ENCODE measurements around the gene PRKCE.
"Not testable (repeated sequence)": the region's sequence is repeated elsewhere in the genome, so short reads cannot be mapped to it uniquely, and the experiment has no call there.

PRKCE gene

DNA sequence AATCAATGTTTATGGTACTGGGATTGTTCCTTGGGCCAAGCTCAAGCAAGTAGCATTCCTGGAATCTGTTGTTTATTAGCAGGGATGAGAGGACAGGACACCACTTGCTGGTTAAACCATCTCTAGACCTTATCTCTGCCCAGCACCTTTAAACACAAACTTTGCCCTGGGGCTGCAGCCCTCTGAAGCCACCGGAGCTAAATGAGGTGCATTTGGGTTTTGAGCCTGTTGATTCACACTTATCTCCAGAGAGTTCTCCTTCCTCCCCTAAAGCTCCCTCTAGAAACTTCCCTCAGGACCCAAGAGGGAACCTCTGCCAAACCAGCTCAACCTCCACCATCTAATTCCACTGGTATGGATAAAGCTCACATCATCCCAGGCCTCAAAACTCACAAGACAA is 551.0 kb downstream of the PRKCE start:
- DNase-seq (ENCODE audit: low read depth in 2 of 3, low spot score in 1 of 3), result no peak

DNA sequence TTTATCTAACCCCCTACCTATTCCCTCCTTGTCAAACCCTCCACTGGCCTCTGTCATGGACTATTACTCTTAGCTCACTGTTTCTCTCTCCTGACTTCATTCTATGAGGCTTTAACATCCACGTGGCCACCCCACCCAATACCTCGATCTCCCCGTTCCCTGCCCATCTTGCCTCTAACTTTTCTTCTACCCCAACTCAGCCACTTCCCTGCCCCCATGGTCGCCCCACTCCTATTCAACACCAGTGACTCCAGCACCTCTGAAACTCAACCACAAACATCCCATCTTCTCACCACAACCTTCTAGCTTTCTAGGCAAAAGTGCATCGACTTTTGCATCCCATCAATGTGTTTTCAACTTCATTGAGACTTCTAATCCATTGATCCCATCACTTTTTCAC is 551.5 kb downstream of the PRKCE start:
- no peak for DNase-seq (ENCODE audit: low read depth in 2 of 3, low spot score in 1 of 3)

DNA sequence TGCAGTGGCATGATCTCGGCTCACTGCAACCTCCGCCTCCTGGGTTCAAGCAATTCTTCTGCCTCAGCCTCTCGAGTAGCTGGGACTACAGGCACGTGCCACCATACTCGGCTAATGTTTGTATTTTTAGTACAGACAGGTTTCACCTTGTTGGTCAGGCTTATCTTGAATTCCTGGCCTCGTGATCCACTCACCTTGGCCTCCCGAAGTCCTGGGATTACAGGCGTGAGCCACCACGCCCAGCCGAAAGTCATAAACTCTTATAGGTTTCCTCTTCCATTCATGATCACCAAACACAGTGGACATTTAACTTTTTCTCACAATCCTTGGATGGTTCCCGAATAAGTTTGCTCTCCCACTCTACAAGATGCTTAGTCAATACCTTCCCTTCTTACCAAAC is 552.2 kb downstream of the PRKCE start:
- DNase-seq (ENCODE audit: low read depth in 2 of 3, low spot score in 1 of 3), result not testable (repeated sequence)

DNA sequence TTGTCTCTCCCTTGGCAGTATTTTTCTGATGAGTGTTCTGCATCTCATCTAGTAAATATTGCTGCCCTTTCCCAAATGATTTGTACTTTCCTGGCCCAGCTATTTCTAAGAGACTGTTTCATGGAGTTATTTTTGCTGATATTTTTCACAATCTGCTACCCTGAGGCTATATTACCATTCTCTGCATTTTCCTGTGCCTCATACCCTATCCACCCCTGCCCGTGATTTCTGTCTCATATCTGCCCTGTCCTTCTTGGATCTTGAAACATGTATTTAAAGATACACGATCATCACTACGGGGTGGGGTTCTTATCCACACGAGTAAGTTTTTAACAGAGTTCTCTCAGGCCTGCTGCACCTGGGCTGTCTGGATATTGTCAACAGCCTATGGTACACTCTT is 556.1 kb downstream of the PRKCE start:
- no peak for DNase-seq (ENCODE audit: low read depth in 2 of 3, low spot score in 1 of 3)

DNA sequence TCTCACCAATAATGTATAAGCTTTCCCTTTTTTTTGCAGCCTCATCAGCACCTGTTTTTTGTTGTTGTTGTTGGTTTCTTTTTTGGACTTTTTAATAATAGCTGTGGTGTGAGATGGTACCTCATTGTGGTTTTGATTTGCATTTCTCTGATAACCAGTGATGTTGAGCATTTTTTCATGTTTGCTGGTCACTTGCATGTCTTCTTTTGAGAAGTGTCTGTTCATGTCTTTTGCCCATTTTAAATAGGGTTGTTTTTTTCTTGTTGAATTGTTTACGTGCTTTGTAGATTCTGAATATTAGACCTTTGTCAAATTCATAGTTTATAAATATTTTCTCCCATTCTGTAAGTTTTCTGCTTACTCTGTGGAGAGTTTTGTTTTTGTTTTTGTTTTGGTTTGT is 557.3 kb downstream of the PRKCE start:
- DNase-seq (ENCODE audit: low read depth in 2 of 3, low spot score in 1 of 3), result no peak

DNA sequence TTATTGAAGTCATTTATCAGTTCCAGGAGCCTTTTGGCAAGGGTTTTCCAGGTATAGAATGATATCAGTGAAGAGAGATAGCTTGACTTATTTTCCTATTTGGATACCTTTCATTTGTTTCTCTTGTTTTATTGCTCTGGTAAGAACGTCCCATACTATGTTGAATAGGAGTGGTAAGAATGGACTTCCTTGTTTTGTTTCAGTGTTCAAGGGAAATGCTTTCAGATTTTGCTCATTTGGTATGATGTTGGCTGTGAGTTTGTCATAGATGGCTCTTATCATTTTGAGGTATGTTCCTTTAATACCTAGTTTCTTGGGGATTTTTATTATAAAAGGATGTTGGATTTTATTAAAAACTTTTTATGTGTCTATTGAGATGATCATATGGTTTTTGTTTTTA is 558.6 kb downstream of the PRKCE start:
- no peak for DNase-seq (ENCODE audit: low read depth in 2 of 3, low spot score in 1 of 3)

DNA sequence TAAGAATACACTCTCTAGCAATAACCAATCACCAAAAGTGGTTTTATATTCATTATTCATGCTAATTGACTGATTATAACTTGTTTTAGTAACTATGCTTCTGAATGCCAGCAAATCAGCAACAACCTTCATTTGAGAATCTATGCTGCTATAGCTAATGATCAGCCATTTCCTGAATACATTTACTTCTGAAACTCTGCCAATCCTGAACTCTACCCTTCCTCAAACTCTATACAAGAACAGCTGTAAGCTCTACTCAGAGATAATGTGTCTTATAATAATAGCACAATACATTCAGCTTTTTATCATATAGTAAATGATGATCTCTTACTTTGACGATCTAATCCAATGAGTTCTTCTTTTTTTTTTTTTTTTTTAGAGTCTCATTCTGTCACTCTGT is 560.0 kb downstream of the PRKCE start:
- no peak for DNase-seq (ENCODE audit: low read depth in 2 of 3, low spot score in 1 of 3)

DNA sequence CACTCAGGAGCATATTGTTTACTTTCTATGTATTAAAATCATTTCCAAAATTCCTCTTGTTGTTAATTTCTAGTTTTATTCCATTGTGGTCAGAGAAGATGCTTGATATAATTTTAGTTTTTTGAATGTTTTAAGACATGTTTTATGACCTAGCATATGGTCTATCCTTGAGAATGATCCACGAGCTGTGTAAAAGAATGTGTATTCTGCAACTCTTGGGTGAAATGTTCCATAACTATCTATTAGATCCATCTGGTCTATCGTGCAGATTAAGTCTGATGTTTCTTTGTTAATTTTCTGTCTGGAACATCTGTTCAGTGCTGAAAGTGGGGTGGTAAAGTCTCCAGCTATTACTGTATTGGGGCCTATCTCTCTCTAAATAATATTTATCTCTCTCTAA is 562.4 kb downstream of the PRKCE start:
- DNase-seq (ENCODE audit: low read depth in 2 of 3, low spot score in 1 of 3), result no peak

DNA sequence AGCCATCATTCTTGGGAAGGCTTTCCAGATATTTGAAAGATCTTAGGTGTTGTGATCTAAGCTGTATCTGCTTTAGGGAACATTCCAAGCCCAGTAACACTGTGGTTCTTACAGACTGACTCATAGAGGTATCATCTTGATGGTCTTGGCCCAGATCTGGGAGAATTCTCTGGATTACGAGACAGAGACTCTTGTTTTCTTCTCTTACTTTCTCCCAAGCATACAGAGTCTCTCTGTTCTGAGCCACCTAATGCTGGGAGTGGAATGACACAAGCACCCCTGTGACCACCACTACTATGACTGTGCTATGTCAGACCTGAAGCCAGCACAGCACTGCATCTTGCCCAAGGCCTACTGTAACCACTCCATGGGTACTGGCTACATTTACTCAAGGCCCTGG is 564.7 kb downstream of the PRKCE start:
- DNase-seq (ENCODE audit: low read depth in 2 of 3, low spot score in 1 of 3), result no peak

DNA sequence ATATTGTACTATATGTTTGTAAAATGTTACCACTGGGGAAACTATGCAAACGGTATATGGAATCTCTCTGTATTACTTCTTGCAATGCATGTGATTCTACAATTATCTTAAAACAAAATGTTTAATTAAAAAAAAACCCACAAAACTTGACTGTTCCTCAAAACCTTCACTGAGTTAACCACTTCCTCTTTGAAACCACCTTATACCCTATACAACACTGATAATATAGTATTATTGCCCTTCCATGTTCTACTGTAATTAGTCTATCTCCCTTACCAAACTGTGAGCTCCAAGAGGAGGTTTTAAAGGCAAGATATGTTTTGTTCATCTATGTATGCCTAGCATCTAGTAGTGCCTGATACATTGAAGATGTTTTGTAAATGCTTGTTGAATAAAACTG is 572.0 kb downstream of the PRKCE start:
- DNase-seq (ENCODE audit: low read depth in 2 of 3, low spot score in 1 of 3), result not testable (repeated sequence)

DNA sequence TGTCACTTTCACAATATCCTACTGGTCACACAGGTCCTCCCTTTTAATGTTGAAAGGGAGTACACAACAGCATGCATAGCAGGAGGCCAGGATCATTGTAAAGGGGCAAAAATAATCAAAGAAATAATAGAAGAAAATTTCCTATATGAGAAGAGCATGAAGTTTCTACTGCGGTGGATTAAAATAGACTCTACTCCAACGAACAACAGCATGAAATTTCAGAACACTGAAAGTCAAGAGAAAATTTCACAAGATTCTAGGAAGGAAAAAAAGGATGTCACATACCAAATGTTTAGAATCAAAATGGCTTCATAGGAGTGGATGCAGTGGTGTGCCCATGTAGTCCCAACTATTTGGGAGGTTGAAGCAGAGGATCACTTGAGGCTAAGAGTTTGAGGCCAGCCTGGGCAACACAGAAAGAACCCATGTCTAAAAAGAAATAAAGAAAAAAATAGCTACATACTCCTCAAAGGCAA is 573.7 kb downstream of the PRKCE start:
- DNase-seq (ENCODE audit: low read depth in 2 of 3, low spot score in 1 of 3), result no peak

DNA sequence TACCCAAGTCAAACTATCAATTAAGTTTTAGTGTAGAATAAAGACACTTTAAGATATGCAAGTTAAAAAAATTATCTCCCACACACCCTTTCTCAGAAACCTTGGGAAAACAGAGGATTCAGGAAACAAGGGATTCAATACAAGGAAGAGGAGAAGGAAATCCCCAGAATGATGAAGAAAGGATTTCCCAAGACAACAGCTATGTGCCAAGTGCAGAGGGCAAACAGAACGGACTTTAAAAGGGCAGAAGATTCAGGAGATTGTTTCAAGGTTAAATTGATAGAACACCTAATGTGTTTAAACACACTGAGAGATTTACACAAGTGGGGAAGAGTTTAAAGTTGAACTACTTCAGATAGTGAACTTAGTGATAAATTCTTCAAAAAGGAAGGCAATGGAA is 574.3 kb downstream of the PRKCE start:
- no peak for DNase-seq (ENCODE audit: low read depth in 2 of 3, low spot score in 1 of 3)

DNA sequence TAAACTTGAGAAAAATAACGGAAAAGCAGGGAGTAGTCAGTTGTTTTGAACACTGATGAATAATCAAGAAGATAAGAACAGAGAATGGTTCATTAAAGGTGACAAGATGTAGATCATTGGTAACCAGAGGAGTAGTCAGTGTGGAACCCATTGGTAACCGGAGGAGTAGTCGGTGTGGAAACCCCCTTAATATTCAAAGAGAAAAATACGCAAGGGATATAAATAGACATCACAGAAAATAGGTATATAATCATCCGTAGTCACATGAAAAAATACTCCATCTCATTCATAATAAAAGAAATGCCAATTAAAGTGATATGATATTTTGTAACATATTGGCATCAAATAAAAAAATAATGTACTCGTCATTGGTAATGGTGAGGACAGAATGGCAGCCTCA is 575.1 kb downstream of the PRKCE start:
- no peak for DNase-seq (ENCODE audit: low read depth in 2 of 3, low spot score in 1 of 3)

DNA sequence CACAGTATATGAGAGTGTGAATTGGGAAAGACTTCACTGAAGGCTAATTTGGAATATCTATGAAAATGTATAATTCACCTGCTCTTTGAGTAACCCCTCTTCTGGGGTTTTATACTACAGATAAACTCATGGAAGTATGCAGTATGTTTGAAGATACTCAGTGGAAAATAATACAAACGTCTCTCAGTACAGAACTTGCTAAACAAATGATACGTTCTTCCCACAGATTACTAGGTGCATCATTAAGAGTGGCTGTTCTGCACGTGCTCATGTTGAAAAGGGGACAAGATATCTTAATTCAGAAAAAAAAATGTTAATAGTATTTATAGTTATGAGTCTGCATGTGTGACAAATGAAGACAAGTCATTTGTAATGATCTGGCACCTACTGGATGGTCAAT is 575.5 kb downstream of the PRKCE start:
- no peak for DNase-seq (ENCODE audit: low read depth in 2 of 3, low spot score in 1 of 3)

DNA sequence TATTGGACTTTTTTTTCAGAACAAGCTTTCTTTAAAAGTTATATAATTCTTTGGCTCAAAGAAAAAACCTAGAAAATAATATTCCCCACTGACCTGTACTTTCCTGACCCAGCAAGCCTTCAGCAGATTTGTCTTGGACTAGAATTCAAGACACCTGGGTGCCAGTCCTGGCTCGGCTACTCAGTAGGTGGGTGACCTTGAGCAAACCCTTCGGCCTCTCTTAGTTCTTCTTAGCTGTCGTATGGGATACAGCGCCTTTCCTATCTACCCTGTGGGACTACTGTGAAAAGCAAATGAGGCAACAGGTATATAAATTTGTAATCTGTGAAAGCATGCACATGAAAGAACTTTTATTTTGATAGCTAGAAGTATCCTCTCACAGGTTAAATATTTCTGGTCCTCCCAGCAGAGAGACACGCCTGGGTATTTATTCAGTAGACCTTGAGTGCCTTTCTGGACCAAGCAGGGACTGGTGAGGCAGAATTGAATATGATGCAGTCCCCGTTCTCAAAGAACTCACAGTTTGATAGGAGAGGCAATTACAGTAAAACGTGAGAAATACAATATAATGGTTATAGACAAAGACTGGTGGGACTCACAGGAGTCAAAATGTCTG is 576.3 kb downstream of the PRKCE start:
- DNase-seq (ENCODE audit: low read depth in 2 of 3, low spot score in 1 of 3), result no peak

DNA sequence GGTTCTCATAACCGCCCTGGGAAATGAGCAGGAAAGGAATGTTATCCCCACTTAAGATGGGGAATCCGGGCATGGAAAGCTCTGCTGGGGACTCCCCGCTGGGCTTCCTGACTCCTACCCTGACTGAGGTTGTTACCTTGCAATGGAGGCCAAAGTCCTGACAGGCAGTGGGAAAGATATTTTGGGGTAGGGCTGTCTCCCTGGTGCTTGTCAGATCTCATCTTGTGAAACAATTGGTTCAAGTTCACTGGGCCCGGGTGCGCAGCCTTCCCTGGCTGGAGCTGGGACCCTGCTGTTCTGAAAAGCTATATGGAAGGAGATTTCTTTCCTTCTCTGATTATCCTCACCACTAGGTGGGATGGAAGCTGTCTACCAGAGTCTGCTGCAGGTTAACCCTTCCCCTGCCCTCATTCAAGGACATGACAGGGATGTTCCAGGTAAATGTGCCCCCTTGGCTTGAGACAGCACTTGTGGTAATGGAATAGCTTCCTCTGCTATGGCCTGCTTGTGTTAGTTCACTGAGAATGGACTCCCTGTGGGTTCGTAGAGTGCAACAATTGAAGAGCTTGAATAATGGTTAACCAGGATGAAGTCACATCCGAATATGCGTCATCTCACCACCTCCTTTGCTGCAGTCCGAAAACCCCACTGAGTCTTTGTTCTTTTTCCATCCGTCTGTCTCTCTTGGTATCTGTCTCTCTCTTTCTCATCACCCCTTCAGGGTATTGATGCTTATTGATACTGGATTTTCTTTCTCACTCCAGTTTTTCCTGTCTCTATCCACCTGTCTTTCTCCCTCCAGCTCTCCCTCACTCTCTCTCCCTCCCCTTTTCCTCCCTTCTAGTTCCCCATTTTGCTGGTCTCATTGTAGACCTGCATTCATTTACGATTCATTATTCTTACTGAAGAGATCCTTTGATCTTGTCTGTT is 577.9 kb downstream of the PRKCE start:
- peak in 1 of 3 donors; percentile 22 for DNase-seq (ENCODE audit: low read depth in 2 of 3, low spot score in 1 of 3)

DNA sequence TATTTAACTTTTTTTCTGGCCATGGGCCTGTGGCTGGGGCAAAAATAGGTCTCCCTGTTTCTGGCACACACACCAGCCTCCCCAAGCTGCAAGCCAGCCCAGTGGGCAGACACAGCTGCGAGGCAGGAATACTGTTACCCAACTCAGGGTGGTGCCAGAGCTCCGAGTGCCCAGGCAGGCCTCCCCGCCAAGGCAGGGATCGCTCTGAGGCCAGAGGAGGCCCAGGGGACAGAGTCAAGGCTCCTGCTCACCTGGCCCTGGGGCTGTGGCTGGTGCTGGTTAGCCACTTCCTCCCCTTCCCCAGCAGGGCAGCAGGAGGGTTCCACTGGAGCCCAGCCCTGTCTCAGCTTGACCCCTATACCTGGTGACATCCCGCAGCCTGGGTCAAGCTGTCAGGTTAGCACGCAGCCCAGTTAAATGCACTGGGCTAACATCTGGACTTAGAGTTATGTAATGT is 578.7 kb downstream of the PRKCE start:
- no peak for DNase-seq (ENCODE audit: low read depth in 2 of 3, low spot score in 1 of 3)

DNA sequence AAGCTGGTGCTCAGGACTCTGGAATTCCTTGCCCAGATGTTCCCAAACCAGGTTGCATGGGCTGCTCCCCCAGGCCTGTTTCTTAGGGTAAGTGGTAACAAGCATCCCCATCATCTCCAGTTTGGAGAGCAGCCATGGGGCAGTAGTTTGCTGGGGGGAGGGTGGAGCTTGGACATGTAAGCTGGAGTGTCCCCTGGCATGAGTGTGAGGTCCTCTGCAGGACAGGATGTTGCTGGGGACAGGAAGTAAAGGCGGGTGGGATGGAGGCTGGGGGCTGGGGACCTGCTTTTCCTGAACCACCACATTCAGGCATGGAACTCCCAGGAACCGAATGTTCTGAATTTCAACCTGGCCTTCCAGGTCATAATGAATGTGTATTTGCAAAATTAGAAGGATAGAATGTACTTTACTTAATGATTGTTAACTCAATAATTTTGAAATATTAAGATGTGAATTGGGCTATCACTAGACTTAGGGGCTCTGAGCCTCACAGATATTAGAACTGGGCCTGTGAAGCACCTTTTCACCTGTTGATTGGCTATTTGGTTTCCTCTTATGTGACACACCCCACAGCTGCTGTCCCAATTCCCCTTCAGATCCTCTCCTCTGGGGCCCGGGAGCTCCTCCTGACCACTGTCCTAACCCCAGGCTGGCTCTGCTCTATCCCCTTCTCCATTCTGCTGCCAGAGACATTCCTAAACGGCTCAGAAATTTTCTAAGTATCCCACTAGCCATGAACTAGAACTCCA is 579.4 kb downstream of the PRKCE start:
- no peak for DNase-seq (ENCODE audit: low read depth in 2 of 3, low spot score in 1 of 3)

DNA sequence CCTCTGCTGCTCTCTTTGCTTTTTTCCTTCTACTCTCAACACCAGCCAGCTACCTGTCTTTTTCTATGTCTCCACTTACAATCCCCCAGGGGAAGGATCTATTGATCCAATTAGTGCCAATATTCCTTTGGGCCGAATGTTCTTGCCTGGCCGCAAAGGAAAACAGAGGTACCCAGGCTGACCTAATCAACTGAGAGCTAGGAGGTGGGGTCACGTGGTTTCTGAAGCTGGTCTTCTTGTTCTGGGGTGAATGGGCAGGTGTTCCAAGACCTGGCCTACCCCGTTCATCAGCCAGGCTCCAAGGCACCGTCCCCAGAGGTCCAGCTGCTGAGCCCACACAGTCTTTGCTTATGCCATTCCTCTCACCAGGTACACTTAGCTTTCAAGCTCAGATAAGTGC is 580.2 kb downstream of the PRKCE start:
- DNase-seq (ENCODE audit: low read depth in 2 of 3, low spot score in 1 of 3), result no peak

DNA sequence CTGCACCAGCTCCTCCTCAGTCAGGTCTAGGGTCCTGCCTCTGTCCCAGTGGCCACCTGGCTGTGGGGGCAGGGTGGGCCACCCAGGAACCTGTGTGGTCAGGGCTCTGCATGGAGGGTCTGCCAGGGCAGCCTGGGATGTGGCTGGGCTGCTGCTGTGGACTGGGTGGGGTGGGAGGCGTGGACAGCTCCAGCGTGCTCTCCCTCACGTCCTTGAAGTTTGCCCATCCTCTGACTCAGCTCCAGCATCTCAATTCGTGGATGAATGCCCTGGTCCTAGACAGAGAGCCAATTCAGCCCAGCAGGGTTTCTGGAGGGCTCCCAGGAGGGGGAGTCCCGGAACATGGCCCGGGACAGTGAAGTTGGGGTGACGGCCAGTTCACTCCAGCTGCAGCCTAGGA is 581.4 kb downstream of the PRKCE start:
- DNase-seq (ENCODE audit: low read depth in 2 of 3, low spot score in 1 of 3), result no peak

DNA sequence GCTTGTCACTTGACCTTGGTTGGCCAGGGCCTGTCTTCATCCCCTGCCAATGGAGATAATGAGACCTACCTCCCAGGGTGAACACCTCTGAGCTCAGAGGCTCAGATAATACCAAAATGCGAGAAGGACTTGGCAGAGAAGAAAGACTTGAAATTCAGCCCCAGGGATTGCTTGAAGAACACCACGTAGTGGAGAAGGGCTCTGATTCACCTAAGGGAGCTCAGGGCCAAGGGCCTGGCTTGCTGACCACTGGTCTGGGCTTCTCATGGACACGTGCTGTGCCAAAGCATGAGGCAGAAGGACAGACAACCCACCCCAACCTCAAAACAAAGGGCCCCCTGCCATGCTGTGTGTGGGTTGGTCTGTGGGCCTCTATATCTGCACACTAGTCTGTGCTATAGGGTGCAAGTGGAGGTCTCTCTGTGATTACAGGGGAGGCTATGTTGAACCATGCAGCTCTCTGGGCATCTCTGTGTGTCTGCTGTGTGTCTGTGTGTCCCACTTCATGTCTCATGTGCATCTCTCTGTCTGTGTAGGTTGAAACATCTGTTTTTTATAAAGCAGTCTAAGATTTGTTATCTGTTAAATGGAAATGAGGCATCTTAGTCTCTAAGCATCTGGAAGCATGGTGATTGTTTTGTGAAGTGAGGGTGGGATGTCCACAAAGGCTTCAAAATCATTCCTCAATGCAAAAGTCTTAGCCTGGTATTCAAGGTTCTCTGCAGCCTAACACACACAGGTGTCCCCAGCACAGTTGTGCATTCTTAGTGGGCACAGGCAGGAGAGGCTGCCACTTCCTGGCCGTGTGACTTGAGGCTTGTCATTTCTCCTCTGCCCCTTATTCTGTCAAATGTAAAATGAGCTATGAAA is 584.8 kb downstream of the PRKCE start:
- no peak for DNase-seq (ENCODE audit: low read depth in 2 of 3, low spot score in 1 of 3)

Data from stimulated activated CD4-positive, alpha-beta T cell treated with anti-CD3 and anti-CD28 coated beads, Interleukin-12 subunit alpha, Interleukin-12 subunit beta, amount 100 ng/mL, for 48 hours (primary cell).